ENCODE measurements around the gene CREBBP. TPM values are rescaled to one million over a fixed set of nuclear protein-coding genes. Genes with fewer than 3 reads are reported as not detected.

The CREBBP gene
- polyA plus RNA-seq, 1 donor (not counting 4 experiments of a cell fraction or from before 2014, with no cell fraction given) = 5.0 TPM

DNA sequence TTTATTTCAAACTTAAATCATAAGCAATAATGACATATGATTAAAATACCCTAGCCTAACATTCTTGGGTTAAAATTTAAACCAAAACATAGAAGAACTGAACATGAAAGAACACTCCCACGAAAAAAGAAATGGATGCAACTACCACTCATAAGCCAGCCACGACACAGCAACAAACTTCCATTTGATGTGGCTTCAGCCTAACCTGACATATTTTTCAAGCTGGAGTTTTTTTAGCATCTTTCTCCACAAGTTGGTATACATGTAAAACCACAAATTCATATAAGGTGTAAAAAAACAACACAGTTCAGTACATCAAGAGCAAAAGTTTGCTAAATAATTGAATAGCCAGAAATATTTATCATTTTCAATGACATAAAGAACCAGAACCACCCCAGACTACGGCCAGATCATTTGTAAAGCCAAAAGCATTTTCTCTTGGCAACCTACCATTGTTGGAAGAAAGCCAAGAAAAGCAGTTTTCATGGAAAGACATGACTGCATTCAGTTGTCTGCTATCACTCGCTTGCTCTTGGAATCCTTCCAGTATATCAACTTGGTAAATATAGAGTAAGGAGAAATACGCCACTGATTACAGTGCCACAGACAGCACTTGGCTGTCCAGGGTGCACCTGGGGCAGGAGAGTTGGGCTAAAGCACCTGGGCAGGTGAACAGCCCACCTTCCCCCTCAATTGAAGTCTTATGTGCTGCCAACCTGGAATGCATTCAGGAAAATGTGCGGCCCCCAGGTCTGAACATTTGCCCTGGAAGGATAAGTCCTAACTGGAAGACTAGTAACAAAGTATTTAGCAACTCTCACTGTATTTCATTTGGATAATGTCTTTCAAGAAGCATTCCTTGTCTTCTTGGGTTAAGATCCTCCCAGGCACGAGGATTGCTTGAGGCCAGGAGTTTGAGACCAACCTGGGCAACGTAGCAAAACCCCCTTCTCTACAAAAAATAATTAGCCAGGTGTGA is 60.5 kb downstream of the CREBBP start:
- dilution Hi-C loops (cut with MboI; ENCODE audit: extremely low pct_ligation_motif_present, low sequenced_read_pairs) = no loop called here
- Histone ChIP-seq H4K20me1 (ENCODE audit: control insufficient read depth, extremely low read depth, insufficient read depth, low read length) (peaks cover 70% of the 10 kb centered on the region), H3K9ac (ENCODE audit: control insufficient read depth, extremely low read depth, insufficient read depth, low read length) (no peak overlapping the region), H3K9me3 (ENCODE audit: control insufficient read depth, low read depth, low read length) (no peaks in the 10 kb centered on the region), H3K9me1 (ENCODE audit: control insufficient read depth, extremely low read depth, insufficient read depth, low read length) (peaks cover 26% of the 10 kb centered on the region), H3K4me1 (ENCODE audit: control insufficient read depth, extremely low read depth, insufficient read depth, low read length) (peaks cover 50% of the 10 kb centered on the region), H3K4me2 (ENCODE audit: control insufficient read depth, extremely low read depth, insufficient read depth, low read depth, low read length) (peak overlapping the region; percentile 60), H3K36me3 (ENCODE audit: control insufficient read depth in 2 of 2, extremely low read depth in 1 of 2, insufficient read depth in 2 of 2, low read length in 2 of 2) (no peaks in the 10 kb centered on the region), H3K27ac (ENCODE audit: control insufficient read depth, insufficient read depth, low read length) (no peak overlapping the region), H3K79me2 (ENCODE audit: control insufficient read depth, insufficient read depth, low read length) (peaks cover 92% of the 10 kb centered on the region), H3K27me3 (ENCODE audit: control insufficient read depth, extremely low read depth, insufficient read depth, low read length) (no peaks in the 10 kb centered on the region), H3K4me3 (ENCODE audit: control insufficient read depth in 2 of 3, extremely low read depth in 1 of 3, insufficient read depth in 2 of 3, low read depth in 1 of 3, low read length in 3 of 3) (no peak overlapping the region), H2AFZ (ENCODE audit: control insufficient read depth, low read length) (no peak overlapping the region)
- FAIRE-seq (peak; percentile 32), DNase-seq (ENCODE audit: low read depth, low spot score) (peak; percentile 38)
- no peak for TF ChIP-seq EZH2 (IDR thresholded peaks at IDR 0.05; ENCODE audit: low read length)
- TF ChIP-seq, protein P1, sequence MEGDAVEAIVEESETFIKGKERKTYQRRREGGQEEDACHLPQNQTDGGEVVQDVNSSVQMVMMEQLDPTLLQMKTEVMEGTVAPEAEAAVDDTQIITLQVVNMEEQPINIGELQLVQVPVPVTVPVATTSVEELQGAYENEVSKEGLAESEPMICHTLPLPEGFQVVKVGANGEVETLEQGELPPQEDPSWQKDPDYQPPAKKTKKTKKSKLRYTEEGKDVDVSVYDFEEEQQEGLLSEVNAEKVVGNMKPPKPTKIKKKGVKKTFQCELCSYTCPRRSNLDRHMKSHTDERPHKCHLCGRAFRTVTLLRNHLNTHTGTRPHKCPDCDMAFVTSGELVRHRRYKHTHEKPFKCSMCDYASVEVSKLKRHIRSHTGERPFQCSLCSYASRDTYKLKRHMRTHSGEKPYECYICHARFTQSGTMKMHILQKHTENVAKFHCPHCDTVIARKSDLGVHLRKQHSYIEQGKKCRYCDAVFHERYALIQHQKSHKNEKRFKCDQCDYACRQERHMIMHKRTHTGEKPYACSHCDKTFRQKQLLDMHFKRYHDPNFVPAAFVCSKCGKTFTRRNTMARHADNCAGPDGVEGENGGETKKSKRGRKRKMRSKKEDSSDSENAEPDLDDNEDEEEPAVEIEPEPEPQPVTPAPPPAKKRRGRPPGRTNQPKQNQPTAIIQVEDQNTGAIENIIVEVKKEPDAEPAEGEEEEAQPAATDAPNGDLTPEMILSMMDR (optimal IDR thresholded peaks at IDR 0.05 in 1 of 3, IDR thresholded peaks at IDR 0.05 in 1 of 3, conservative IDR thresholded peaks at IDR 0.05 in 1 of 3; ENCODE audit: extremely low read depth in 1 of 3, insufficient read depth in 2 of 3, low read length in 3 of 3) = no peak

DNA sequence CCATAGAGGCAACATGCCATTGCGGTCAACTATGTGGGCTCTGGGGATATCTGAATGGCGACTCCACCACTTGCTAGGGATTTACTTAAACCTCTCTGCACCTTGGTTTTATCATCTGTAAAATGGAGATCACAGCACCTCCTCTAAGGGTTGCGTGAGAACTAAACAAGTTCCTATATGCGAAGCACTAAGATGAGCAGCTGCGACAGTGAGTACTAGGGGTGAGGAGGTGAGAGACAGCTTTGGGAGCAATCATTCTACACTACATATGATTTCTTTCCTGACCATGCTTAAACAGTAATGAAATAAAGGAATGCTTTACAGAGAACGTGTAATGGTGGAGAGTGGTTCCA is 61.4 kb downstream of the CREBBP start:
- dilution Hi-C loops (cut with MboI; ENCODE audit: extremely low pct_ligation_motif_present, low sequenced_read_pairs) = no loop called here
- H3K4me2 ChIP-seq (ENCODE audit: control insufficient read depth, extremely low read depth, insufficient read depth, low read depth, low read length) = no peak overlapping the region
- FAIRE-seq = no peak

More for the DNA sequence above, 61.4 kb downstream of the CREBBP start:
- Histone ChIP-seq H3K4me1 (ENCODE audit: control insufficient read depth, extremely low read depth, insufficient read depth, low read length) (peaks cover 41% of the 10 kb centered on the region), H3K9me3 (ENCODE audit: control insufficient read depth, low read depth, low read length) (no peaks in the 10 kb centered on the region), H3K4me3 (ENCODE audit: control insufficient read depth in 2 of 3, extremely low read depth in 1 of 3, insufficient read depth in 2 of 3, low read depth in 1 of 3, low read length in 3 of 3) (no peak overlapping the region), H3K27me3 (ENCODE audit: control insufficient read depth, extremely low read depth, insufficient read depth, low read length) (no peaks in the 10 kb centered on the region), H3K79me2 (ENCODE audit: control insufficient read depth, insufficient read depth, low read length) (peaks cover 92% of the 10 kb centered on the region), H3K9me1 (ENCODE audit: control insufficient read depth, extremely low read depth, insufficient read depth, low read length) (peaks cover 24% of the 10 kb centered on the region), H2AFZ (ENCODE audit: control insufficient read depth, low read length) (no peak overlapping the region), H3K36me3 (ENCODE audit: control insufficient read depth in 2 of 2, extremely low read depth in 1 of 2, insufficient read depth in 2 of 2, low read length in 2 of 2) (no peaks in the 10 kb centered on the region), H4K20me1 (ENCODE audit: control insufficient read depth, extremely low read depth, insufficient read depth, low read length) (peaks cover 70% of the 10 kb centered on the region), H3K27ac (ENCODE audit: control insufficient read depth, insufficient read depth, low read length) (no peak overlapping the region), H3K9ac (ENCODE audit: control insufficient read depth, extremely low read depth, insufficient read depth, low read length) (no peak overlapping the region)
- TF ChIP-seq, protein P1 (optimal IDR thresholded peaks at IDR 0.05 in 1 of 3, IDR thresholded peaks at IDR 0.05 in 1 of 3, conservative IDR thresholded peaks at IDR 0.05 in 1 of 3; ENCODE audit: extremely low read depth in 1 of 3, insufficient read depth in 2 of 3, low read length in 3 of 3) = no peak
- no peak for TF ChIP-seq EZH2 (IDR thresholded peaks at IDR 0.05; ENCODE audit: low read length)
- no peak for DNase-seq (ENCODE audit: low read depth, low spot score)
